BLaER1 treated with 17β-estradiol and CSF1 and Interleukin-3, amounts not matched to agents 10 nM and 100 nM (cell line): ENCODE measurements around the gene CDH2.

Experiments
- H3K27ac ChIP-seq, 11 experiments: shearing (Covaris generic); formaldehyde crosslinking; 2 replicates each; pipeline ENCODE4 v1.8.1; 2022
- H3K27me3 ChIP-seq, 11 experiments: shearing (Covaris generic); formaldehyde crosslinking; 2 replicates each; pipeline ENCODE4 v1.8.1; 2022
- H3K36me3 ChIP-seq, 11 experiments: shearing (Covaris generic); formaldehyde crosslinking; 2 replicates each; pipeline ENCODE4 v1.8.1; 2022
- H3K4me1 ChIP-seq, 10 experiments: shearing (Covaris generic); formaldehyde crosslinking; 2 replicates each; pipeline ENCODE4 v1.8.1; 2022
- H3K4me2 ChIP-seq, 11 experiments: shearing (Covaris generic); formaldehyde crosslinking; 2 replicates each; pipeline ENCODE4 v1.8.1; 2022
- H3K4me3 ChIP-seq, 10 experiments: shearing (Covaris generic); formaldehyde crosslinking; 2 replicates each; pipeline ENCODE4 v1.8.1; 2022
- H3K9ac ChIP-seq, 11 experiments: shearing (Covaris generic); formaldehyde crosslinking; 2 replicates each; pipeline ENCODE4 v1.8.1; 2022
- H3K9me3 ChIP-seq, 11 experiments: shearing (Covaris generic); formaldehyde crosslinking; replicated peaks in 1 of 11; 2 replicates each; pipeline ENCODE4 v1.8.1; 2022
- H4K20me1 ChIP-seq, 11 experiments: shearing (Covaris generic); formaldehyde crosslinking; 2 replicates each; pipeline ENCODE4 v1.8.1; 2022
- Cebpa-rat ChIP-seq, 11 experiments: shearing (Covaris generic); IDR thresholded peaks; 2 replicates each; pipeline ENCODE4 v1.8.1; 2022

Gene CDH2

DNA sequence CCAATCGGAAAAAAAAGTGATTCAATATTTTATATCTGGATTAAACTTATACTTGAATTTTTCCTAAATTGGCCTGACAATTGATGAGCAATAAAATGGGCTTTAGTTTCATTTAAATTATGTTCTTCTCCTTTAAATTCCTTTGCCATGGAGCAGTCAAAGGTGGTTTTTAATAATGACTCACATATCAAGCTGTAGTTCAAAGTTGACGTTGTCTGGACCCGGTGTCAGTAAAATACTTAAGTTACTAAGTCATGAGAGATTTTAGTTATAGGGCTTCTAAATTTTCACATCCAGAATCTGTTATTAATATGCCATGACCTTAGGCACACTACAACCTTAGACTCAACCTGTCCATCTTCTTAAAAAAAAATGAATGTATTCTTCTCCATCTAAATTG is 62.5 kb downstream of the CDH2 start:
- no peak overlapping the region for H3K4me2 ChIP-seq
- H3K4me3 ChIP-seq = no peak overlapping the region

GRCh38 chr18:28113271-28114029 is 63.5 kb downstream of the CDH2 start:
- Histone ChIP-seq H3K9ac (no peak overlapping the region), H3K4me2 (no peak overlapping the region), H3K36me3 (no peaks in the 10 kb centered on the region), H3K4me3 (no peak overlapping the region), H3K9me3 (no peaks in the 10 kb centered on the region), H3K27ac (no peak overlapping the region), H4K20me1 (no peaks in the 10 kb centered on the region), H3K27me3 (no peaks in the 10 kb centered on the region), H3K4me1 (peaks cover 0 to 8% (median 0%) of the 10 kb centered on the region in 10 experiments; a peak in 1 of 20 replicates)
- no peak for TF ChIP-seq Cebpa-rat (IDR thresholded peaks at IDR 0.05)

More for the DNA sequence above, 62.5 kb downstream of the CDH2 start:
- Histone ChIP-seq H3K36me3 (no peaks in the 10 kb centered on the region), H3K27ac (no peak overlapping the region), H3K4me1 (peaks cover 0 to 8% (median 0%) of the 10 kb centered on the region in 10 experiments; a peak in 1 of 20 replicates), H3K9me3 (no peaks in the 10 kb centered on the region), H4K20me1 (no peaks in the 10 kb centered on the region), H3K9ac (no peak overlapping the region), H3K27me3 (no peaks in the 10 kb centered on the region)
- TF ChIP-seq Cebpa-rat (IDR thresholded peaks at IDR 0.05) = no peak

DNA sequence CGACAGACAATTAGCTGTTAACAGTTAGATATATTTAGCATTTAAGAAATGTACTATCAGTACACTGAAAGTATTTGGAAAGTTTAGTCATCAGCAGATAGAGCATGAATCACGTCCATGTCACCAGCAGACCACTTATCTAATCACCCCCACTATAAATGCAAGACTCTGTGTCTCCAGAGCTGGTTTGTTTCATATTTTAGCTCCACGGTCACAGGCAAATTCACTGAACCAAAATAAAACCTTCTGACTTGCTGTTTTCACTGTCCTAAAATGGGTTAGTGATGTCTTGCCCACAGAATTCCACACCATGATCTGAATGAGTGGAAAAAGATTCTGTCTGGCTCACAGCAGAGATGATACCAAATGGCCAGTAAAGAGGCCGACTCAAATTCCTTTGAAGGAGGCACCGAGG is 64.9 kb downstream of the CDH2 start:
- TF ChIP-seq Cebpa-rat (IDR thresholded peaks at IDR 0.05) = no peak
- no peak overlapping the region for H3K27ac ChIP-seq
- no peak overlapping the region for H3K9ac ChIP-seq
- H4K20me1 ChIP-seq = no peaks in the 10 kb centered on the region
- H3K4me1 ChIP-seq = peaks cover 0 to 8% (median 0%) of the 10 kb centered on the region in 10 experiments; a peak in 1 of 20 replicates
- H3K9me3 ChIP-seq = no peaks in the 10 kb centered on the region
- no peak overlapping the region for H3K4me3 ChIP-seq
- no peaks in the 10 kb centered on the region for H3K36me3 ChIP-seq
- no peak overlapping the region for H3K4me2 ChIP-seq
- no peaks in the 10 kb centered on the region for H3K27me3 ChIP-seq

GRCh38 chr18:28110924-28111323 is 66.0 kb downstream of the CDH2 start:
- H3K9me3 ChIP-seq = no peaks in the 10 kb centered on the region
- H3K4me2 ChIP-seq = no peak overlapping the region
- H3K4me1 ChIP-seq = peaks cover 0 to 8% (median 0%) of the 10 kb centered on the region in 10 experiments; a peak in 1 of 20 replicates
- H3K4me3 ChIP-seq = no peak overlapping the region
- no peaks in the 10 kb centered on the region for H3K36me3 ChIP-seq
- no peak overlapping the region for H3K27ac ChIP-seq
- no peaks in the 10 kb centered on the region for H4K20me1 ChIP-seq
- H3K27me3 ChIP-seq = no peaks in the 10 kb centered on the region
- TF ChIP-seq Cebpa-rat (IDR thresholded peaks at IDR 0.05) = no peak
- no peak overlapping the region for H3K9ac ChIP-seq

DNA sequence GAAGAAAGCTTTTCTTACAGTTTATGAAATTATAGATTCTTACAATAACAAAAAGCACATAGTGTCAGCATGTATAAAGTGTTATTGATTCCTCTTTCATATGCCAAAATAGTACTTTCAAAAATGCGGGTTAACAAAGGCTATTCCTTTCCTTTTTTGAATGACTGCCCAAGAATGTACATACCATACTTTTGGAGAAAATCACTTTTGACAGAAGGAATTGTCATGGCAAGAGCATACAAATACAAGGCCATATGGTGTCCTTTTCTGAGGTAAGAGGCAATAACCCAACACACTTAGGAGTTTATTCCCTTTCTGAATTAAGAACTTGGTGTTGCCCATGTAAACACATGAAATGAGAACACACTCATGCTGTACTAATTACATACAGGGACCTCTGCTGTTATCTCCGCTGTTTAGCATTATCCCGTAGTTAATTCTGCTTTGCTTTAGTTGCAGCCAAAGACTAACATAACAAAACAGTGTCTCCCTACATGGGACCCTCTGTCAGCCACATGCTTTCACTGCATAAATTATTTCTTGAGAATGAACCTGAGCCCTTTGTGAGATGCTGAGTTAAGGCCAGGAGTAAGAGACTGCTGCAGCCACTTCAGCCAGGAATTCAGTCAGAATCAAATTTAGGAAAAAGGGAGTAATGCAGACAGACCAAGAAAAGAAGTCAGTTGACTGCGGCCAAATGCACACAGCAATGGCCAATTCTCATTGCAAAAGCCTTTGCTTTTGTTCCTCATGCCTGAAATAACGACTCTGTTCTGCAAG is 67.0 kb downstream of the CDH2 start:
- TF ChIP-seq Cebpa-rat (IDR thresholded peaks at IDR 0.05) = no peak
- Histone ChIP-seq H4K20me1 (no peaks in the 10 kb centered on the region), H3K36me3 (no peaks in the 10 kb centered on the region), H3K4me1 (0 out of 20 replicates have a peak, but pooled peaks cover 0 to 2% (median 0%) of the 10 kb centered on the region in 10 experiments), H3K9me3 (no peaks in the 10 kb centered on the region), H3K4me2 (no peak overlapping the region), H3K9ac (no peak overlapping the region), H3K27me3 (no peaks in the 10 kb centered on the region), H3K27ac (no peak overlapping the region), H3K4me3 (no peak overlapping the region)

DNA sequence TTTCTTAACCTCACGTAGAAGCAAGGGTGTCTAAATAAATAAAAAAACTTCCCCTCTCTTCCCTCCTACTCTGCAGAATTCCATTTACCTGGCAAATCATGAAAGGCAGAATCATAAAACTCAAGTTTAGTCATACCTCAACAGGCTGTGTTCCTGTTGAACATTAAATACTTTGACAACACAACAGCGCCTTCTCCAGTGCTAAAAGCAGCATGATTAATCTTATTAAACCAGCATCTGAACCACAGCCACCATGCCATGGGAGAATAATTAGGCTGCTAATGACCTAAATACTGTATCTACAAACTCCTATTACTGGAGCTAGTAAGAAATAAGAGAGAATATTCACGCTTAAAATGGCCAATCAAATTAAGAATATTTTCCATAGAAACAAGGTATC is 68.1 kb downstream of the CDH2 start:
- no peaks in the 10 kb centered on the region for H4K20me1 ChIP-seq
- H3K4me1 ChIP-seq = no peaks in the 10 kb centered on the region
- no peaks in the 10 kb centered on the region for H3K9me3 ChIP-seq
- H3K4me3 ChIP-seq = no peak overlapping the region
- H3K36me3 ChIP-seq = no peaks in the 10 kb centered on the region
- no peak for TF ChIP-seq Cebpa-rat (IDR thresholded peaks at IDR 0.05)
- H3K27me3 ChIP-seq = no peaks in the 10 kb centered on the region
- H3K4me2 ChIP-seq = no peak overlapping the region
- no peak overlapping the region for H3K27ac ChIP-seq
- H3K9ac ChIP-seq = no peak overlapping the region

DNA sequence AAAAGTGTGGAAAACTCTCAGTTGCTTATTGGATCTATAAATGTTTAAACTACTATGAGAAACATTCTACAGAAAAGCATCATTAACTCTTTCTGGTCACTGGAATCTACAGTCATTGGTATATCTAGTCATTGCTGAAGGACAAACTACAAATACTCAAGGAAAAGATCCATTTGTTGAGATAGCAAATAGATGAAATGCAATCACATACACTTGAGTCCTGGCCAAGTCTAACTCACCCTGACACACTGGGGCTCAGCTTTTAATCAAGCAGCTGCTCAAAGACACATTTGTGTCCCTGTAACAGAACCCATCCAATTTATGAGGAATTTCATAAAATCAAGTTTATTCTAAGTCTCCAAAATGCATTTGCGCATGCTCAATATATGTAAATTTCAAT is 68.7 kb downstream of the CDH2 start:
- H3K4me1 ChIP-seq = no peaks in the 10 kb centered on the region
- no peak for TF ChIP-seq Cebpa-rat (IDR thresholded peaks at IDR 0.05)

GRCh38 chr18:28099237-28099636 is 77.7 kb downstream of the CDH2 start:
- H3K9ac ChIP-seq = no peak overlapping the region
- no peaks in the 10 kb centered on the region for H3K4me1 ChIP-seq
- H3K4me3 ChIP-seq = no peak overlapping the region
- H3K9me3 ChIP-seq = no peaks in the 10 kb centered on the region
- no peaks in the 10 kb centered on the region for H4K20me1 ChIP-seq
- H3K36me3 ChIP-seq = no peaks in the 10 kb centered on the region
- H3K27me3 ChIP-seq = no peaks in the 10 kb centered on the region
- no peak overlapping the region for H3K4me2 ChIP-seq
- no peak overlapping the region for H3K27ac ChIP-seq
- TF ChIP-seq Cebpa-rat (IDR thresholded peaks at IDR 0.05) = no peak

More for the DNA sequence above, 68.7 kb downstream of the CDH2 start:
- no peaks in the 10 kb centered on the region for H3K27me3 ChIP-seq
- H3K9ac ChIP-seq = no peak overlapping the region
- no peaks in the 10 kb centered on the region for H4K20me1 ChIP-seq
- no peaks in the 10 kb centered on the region for H3K36me3 ChIP-seq
- H3K27ac ChIP-seq = no peak overlapping the region
- H3K4me3 ChIP-seq = no peak overlapping the region
- H3K4me2 ChIP-seq = no peak overlapping the region
- no peaks in the 10 kb centered on the region for H3K9me3 ChIP-seq

DNA sequence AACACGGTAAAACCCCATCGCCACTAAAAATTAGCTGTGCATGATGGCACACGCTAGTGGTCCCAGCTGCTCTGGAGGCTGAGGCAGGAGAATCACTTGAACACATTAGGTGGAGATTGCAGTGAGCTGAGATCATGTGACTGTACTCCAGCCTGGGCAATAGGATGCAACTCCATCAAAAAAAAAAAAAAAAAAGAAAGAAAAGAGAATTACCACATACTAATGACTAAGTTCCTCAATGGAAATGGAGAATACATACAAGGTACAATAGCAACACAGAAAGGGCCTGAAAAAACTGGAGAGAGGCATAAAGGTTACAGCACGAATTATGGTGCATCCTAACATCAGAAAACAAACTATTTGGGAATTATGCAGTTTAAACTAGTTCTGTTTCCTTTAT is 81.3 kb downstream of the CDH2 start:
- no peak overlapping the region for H3K4me2 ChIP-seq
- no peak overlapping the region for H3K27ac ChIP-seq
- no peaks in the 10 kb centered on the region for H4K20me1 ChIP-seq

More for the DNA sequence above, 81.3 kb downstream of the CDH2 start:
- TF ChIP-seq Cebpa-rat (IDR thresholded peaks at IDR 0.05) = no peak
- no peak overlapping the region for H3K9ac ChIP-seq
- H3K36me3 ChIP-seq = no peaks in the 10 kb centered on the region
- H3K4me1 ChIP-seq = no peaks in the 10 kb centered on the region
- H3K27me3 ChIP-seq = no peaks in the 10 kb centered on the region
- H3K9me3 ChIP-seq = no peaks in the 10 kb centered on the region
- H3K4me3 ChIP-seq = no peak overlapping the region
